Motor neuron (in vitro differentiated cells): Measurements from ENCODE around the gene SNF8. TPM values are rescaled to one million over a fixed set of nuclear protein-coding genes. Genes with fewer than 3 reads are reported as not detected.
"Not testable (repeated sequence)": the region's sequence is repeated elsewhere in the genome, so short reads cannot be mapped to it uniquely, and the experiment has no call there.

Experiments used
- ATAC-seq, 8 experiments: fragments of 200-7000 bp; cut with Tn5 transposase; replicated peaks in 6 of 8; 2 replicates each; pipeline ENCODE4 v1.8.0; 2021; ENCODE audit warnings: mild to moderate bottlenecking in 8 of 8, moderate library complexity in 8 of 8
- H3K27ac ChIP-seq, 2 donors: fragments of 250-450 bp; sonication (Bioruptor Pico); 2 replicates each; pipeline ENCODE4 v1.9.0; 2021; ENCODE audit warnings: antibody characterized with exemption in 2 of 2, mild to moderate bottlenecking in 2 of 2, moderate library complexity in 1 of 2
- H3K4me1 ChIP-seq, 2 donors: fragments of 250-450 bp; sonication (Bioruptor Pico); replicated peaks in 1 of 2; 2 replicates each; pipeline ENCODE4 v1.6.1; 2021; ENCODE audit warnings: antibody characterized with exemption in 2 of 2, mild to moderate bottlenecking in 2 of 2, moderate library complexity in 1 of 2
- H3K4me3 ChIP-seq, 5 donors: fragments of 250-450 bp; sonication (Bioruptor Pico); 2 replicates each; pipeline ENCODE4 v1.9.0; 2021; ENCODE audit warnings: antibody characterized with exemption in 5 of 5, mild to moderate bottlenecking in 5 of 5, moderate library complexity in 4 of 5
- WGBS, 10 experiments: fragments of 450-650 bp; shearing (Covaris generic); methylation state at CpG; one replicate each; pipeline ENCODE4 v1.0.0; 2022; 5-methylcytosine and 5-hydroxymethylcytosine counted together
- in situ Hi-C, 9 experiments: fragments of 400-800 bp; cut with MboI; loops; one replicate each; pipeline ENCODE4 v1.15.0; 2021; ENCODE audit warnings: low sequenced_read_pairs in 9 of 9, low pct_unique_long_range_greater_than_20kb in 2 of 9; ENCODE audit not compliant: unreplicated experiment in 9 of 9
- total RNA-seq, 8 experiments: library from RNA; unstranded; fragments of 300-600 nt; gene quantifications; 2 replicates each; pipeline versions ENCODE4 v1.2.3 to v1.2.4, GENCODE V29; 2022

Gene SNF8
- total RNA-seq, 8 experiments from 2014 or later: 57.8 to 109 (median 71.2) TPM

DNA sequence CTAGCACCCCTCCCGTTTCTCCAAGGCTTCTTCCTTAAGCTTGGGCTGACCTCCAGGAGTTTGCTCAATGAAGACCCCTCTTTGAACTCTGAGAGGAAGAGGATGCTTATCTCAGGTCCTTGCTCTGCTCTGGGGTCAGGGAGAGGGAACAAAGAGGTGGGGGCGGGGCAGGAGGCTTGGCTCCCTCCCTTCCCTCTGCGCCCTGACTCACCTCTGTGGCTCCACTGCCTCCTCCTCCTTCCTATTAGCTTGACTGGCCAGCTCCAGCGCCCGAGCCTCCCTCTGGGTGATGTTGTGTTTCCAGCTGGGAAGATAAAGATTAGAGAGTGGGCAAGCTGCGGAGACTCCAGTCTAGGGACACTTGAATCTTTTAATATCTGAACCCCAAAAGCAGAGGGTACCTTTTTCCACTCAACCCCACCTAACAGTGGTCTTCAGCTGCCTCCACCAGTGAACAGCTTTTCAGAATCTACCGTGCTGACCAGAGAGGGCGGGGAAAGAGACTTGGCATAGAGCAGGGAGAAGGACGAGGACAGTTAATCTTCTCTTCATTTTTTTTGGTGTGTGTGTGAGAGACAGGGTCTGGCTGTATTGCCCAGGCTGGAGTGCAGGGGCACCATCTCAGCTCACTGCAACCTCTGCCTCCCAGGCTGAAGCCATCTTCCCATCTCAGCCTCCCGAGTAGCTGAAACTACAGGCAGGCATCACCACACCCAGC, 17.0 kb upstream of the SNF8 start:
- ATAC-seq: peak in 7 of 8 experiments; percentile 81 to 96 (median 94)
- Histone ChIP-seq H3K27ac (no peak overlapping the region), H3K4me3 (no peak overlapping the region), H3K4me1 (peaks cover 10 to 15% of the 10 kb centered on the region in 2 donors)
- WGBS, 10 experiments: 0 to 100% (median 64%) methylated on average over 1 to 4 of the region's 10 CpGs; no CpG with 5 or more reads in 3 of the 10 experiments
- in situ Hi-C loops: no loop called here

DNA sequence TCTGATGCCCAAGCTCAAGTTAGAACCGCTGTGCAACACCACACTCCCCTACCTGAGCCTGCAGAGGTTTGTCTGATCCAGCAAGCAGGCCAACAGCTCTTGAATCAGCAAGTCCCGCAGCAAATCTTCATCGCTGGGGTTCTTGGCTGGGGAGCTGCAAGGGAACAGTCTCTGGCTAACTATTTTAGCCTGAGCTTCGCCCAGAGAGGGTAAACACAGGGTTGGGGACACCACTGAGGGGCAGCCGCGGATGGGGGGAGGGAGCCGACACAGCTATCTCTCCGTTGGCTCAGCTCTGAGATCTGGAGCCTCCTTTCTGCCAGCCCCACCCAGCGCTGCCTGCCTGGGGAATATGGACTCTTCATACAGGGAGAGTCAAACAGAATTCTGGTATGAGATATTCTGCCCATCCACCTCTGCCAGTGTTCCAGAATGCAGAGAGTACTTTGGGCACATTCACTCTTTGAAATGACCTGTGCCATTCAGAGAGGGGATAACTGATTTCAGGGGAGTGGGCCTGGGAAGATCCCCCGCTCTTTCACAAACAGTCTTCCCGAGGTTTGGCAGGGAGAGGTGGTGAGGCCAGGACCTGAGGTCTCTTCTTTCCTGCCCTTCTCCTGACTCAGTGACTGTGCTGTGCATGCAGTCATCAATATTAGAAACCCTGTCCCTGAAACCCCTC, 16.3 kb upstream of the SNF8 start:
- ATAC-seq: peak; percentile 39 to 91 (median 64)
- in situ Hi-C loops: no loop called here
- Histone ChIP-seq H3K4me3 (no peak overlapping the region), H3K27ac (no peak overlapping the region), H3K4me1 (peaks cover 10 to 15% of the 10 kb centered on the region in 2 donors)
- WGBS, 10 experiments: 17 to 54% (median 40%) methylated on average over 1 to 7 of the region's 11 CpGs; no CpG with 5 or more reads in 1 of the 10 experiments

DNA sequence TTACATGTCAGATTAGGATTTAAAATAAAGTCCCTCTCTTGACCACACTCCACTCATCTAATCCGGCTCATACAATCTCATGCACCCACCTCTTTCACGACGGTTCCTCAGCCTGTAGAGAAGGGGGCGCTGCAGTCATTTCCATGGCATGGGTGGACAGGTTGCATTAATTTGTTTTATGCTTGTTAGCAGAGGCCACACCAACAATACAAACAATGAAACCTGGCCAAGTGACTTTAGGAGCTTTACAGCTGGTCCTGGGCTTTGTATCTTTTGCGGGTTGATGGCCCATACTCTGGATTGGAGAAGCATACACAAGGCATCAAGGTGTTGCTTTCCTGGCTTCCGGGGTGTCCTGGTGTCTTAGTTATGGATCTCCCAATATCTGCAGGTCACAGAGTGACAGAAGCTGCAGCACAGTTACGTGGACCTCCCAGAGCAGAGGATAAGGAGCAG, 9.7 kb upstream of the SNF8 start:
- ATAC-seq: peak; percentile 45 to 94 (median 74)
- H3K4me3 ChIP-seq: no peak overlapping the region
- in situ Hi-C loops: loop anchor here in 1 of 9 experiments (10.0 kb wide), 1 partner anchor 70 kb away; no protein-coding TSS in a partner anchor
- WGBS, 10 experiments: 20 to 80% (median 49%) methylated on average over 1 to 7 of the region's 7 CpGs; no CpG with 5 or more reads in 2 of the 10 experiments
- H3K27ac ChIP-seq: no peak overlapping the region
- H3K4me1 ChIP-seq: peaks cover 0 to 16% of the 10 kb centered on the region in 2 donors

DNA sequence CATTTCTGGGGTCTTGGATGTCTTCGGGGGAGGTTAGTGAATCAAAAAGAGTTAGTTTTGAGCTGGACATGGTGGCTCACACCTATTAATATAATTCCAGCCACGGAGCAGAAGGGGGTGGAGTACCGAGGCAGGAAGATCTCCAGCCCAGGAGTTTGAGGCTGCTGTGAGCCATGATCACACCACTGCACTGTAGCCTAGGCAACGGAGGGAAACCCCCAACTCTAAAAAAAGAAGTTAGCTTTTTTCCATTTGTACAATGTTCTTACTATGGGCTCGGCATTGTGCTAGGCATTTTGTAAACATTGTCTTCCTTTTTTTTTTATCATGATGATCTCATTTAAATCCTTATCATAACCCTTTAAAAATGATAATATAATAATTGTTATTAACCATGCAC, 8.3 kb upstream of the SNF8 start:
- whole genome bisulfite sequencing, 10 experiments: 0 to 56% (median 29%) methylated on average over 1 to 5 of the region's 5 CpGs

GRCh38 chr17:48951572-48951971, 6.9 kb upstream of the SNF8 start:
- peaks cover 0 to 16% of the 10 kb centered on the region in 2 donors for H3K4me1 ChIP-seq
- 40 to 100% (median 80%) methylated on average over 1 to 3 of the region's 5 CpGs; no CpG with 5 or more reads in 5 of the 10 experiments for WGBS, 10 experiments
- H3K27ac ChIP-seq: no peak overlapping the region
- in situ Hi-C loops: loop anchor here in 1 of 9 experiments (10.0 kb wide), 1 partner anchor 73 kb away; no protein-coding TSS in a partner anchor
- no peak for ATAC-seq
- H3K4me3 ChIP-seq: no peak overlapping the region

More for the DNA sequence above, 8.3 kb upstream of the SNF8 start:
- H3K4me1 ChIP-seq: peaks cover 0 to 16% of the 10 kb centered on the region in 2 donors
- no peak overlapping the region for H3K27ac ChIP-seq
- H3K4me3 ChIP-seq: no peak overlapping the region
- ATAC-seq: peak in 6 of 8 experiments; percentile 13 to 94 (median 80)
- in situ Hi-C loops: loop anchor here in 1 of 9 experiments (10.0 kb wide), 1 partner anchor 72 kb away; no protein-coding TSS in a partner anchor

- 90 to 100% (median 96%) methylated on average over 1 to 12 of the region's 16 CpGs; no CpG with 5 or more reads in 3 of the 10 experiments for WGBS, 10 experiments
- Histone ChIP-seq H3K4me1 (peaks cover 16 to 17% of the 10 kb centered on the region in 2 donors), H3K4me3 (peak overlapping the region; percentile 81 to 95 (median 88)), H3K27ac (peak overlapping the region; percentile 85 to 96)
- in situ Hi-C loops, ATAC-seq: not testable (repeated sequence)
Observed at GRCh38 chr17:48945261-48945651, 614 bp upstream of the SNF8 start.

GRCh38 chr17:48933035-48933434, 11.6 kb downstream of the SNF8 start:
- WGBS, 10 experiments: 88 to 100% (median 100%) methylated on average over 1 to 3 of the region's 6 CpGs; no CpG with 5 or more reads in 4 of the 10 experiments
- Histone ChIP-seq H3K27ac (no peak overlapping the region), H3K4me3 (no peak overlapping the region), H3K4me1 (peaks cover 0 to 4% of the 10 kb centered on the region in 2 donors)
- ATAC-seq: no peak
- in situ Hi-C loops: no loop called here

GRCh38 chr17:48930435-48930873, 14.2 kb downstream of the SNF8 start:
- 67 to 100% (median 81%) methylated on average over 1 to 2 of the region's 3 CpGs; no CpG with 5 or more reads in 4 of the 10 experiments for WGBS, 10 experiments
- Histone ChIP-seq H3K4me3 (no peak overlapping the region), H3K27ac (no peak overlapping the region), H3K4me1 (peaks cover 0 to 4% of the 10 kb centered on the region in 2 donors)
- in situ Hi-C loops: no loop called here
- ATAC-seq: peak in 2 of 8 experiments; percentile 40 to 42

- ATAC-seq: no peak
- 22 to 100% (median 73%) methylated on average over 1 of the region's 1 CpG; no CpG with 5 or more reads in 6 of the 10 experiments for WGBS, 10 experiments
- in situ Hi-C loops: no loop called here
Observed at GRCh38 chr17:48929812-48930165, 14.9 kb downstream of the SNF8 start.

GRCh38 chr17:48928876-48929811, 15.5 kb downstream of the SNF8 start:
- Histone ChIP-seq H3K4me1 (peaks cover 0 to 4% of the 10 kb centered on the region in 2 donors), H3K27ac (no peak overlapping the region), H3K4me3 (no peak overlapping the region)
- 60 to 100% (median 96%) methylated on average over 1 to 4 of the region's 6 CpGs; no CpG with 5 or more reads in 3 of the 10 experiments for WGBS, 10 experiments
- peak in 2 of 8 experiments; percentile 36 to 39 for ATAC-seq
- in situ Hi-C loops: no loop called here

More at GRCh38 chr17:48929812-48930165, 14.9 kb downstream of the SNF8 start:
- Histone ChIP-seq H3K27ac (no peak overlapping the region), H3K4me3 (no peak overlapping the region), H3K4me1 (peaks cover 0 to 4% of the 10 kb centered on the region in 2 donors)

- ATAC-seq: peak in 1 of 8 experiments; percentile 30
- 50 to 100% (median 80%) methylated on average over 1 to 4 of the region's 6 CpGs; no CpG with 5 or more reads in 2 of the 10 experiments for WGBS, 10 experiments
- H3K4me3 ChIP-seq: no peak overlapping the region
- peaks cover 0 to 4% of the 10 kb centered on the region in 2 donors for H3K4me1 ChIP-seq
- in situ Hi-C loops: no loop called here
- no peak overlapping the region for H3K27ac ChIP-seq
Observed at GRCh38 chr17:48927978-48928745, 16.5 kb downstream of the SNF8 start.
